ENCODE measurements around the gene RASSF7. TPM values are rescaled to one million over a fixed set of nuclear protein-coding genes. Genes with fewer than 3 reads are reported as not detected.

Gene RASSF7
- total and polyA plus RNA-seq, 10 of the 15 experiments (the other 5 are each of a cell fraction or from before 2014, with no cell fraction given) = 0.39 to 29.7 (median 13.2) TPM

- TF ChIP-seq, protein P1, sequence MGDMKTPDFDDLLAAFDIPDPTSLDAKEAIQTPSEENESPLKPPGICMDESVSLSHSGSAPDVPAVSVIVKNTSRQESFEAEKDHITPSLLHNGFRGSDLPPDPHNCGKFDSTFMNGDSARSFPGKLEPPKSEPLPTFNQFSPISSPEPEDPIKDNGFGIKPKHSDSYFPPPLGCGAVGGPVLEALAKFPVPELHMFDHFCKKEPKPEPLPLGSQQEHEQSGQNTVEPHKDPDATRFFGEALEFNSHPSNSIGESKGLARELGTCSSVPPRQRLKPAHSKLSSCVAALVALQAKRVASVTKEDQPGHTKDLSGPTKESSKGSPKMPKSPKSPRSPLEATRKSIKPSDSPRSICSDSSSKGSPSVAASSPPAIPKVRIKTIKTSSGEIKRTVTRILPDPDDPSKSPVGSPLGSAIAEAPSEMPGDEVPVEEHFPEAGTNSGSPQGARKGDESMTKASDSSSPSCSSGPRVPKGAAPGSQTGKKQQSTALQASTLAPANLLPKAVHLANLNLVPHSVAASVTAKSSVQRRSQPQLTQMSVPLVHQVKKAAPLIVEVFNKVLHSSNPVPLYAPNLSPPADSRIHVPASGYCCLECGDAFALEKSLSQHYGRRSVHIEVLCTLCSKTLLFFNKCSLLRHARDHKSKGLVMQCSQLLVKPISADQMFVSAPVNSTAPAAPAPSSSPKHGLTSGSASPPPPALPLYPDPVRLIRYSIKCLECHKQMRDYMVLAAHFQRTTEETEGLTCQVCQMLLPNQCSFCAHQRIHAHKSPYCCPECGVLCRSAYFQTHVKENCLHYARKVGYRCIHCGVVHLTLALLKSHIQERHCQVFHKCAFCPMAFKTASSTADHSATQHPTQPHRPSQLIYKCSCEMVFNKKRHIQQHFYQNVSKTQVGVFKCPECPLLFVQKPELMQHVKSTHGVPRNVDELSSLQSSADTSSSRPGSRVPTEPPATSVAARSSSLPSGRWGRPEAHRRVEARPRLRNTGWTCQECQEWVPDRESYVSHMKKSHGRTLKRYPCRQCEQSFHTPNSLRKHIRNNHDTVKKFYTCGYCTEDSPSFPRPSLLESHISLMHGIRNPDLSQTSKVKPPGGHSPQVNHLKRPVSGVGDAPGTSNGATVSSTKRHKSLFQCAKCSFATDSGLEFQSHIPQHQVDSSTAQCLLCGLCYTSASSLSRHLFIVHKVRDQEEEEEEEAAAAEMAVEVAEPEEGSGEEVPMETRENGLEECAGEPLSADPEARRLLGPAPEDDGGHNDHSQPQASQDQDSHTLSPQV (IDR thresholded peaks at IDR 0.05) = no peak
- no peak for TF ChIP-seq NR2F1 (conservative IDR thresholded peaks at IDR 0.05)
- TF ChIP-seq PML (IDR thresholded peaks at IDR 0.05; ENCODE audit: low read length) = no peak
These were observed 47.3 kb downstream of the RASSF7 start (continued) for GRCh38 chr11:607971-608659.

DNA sequence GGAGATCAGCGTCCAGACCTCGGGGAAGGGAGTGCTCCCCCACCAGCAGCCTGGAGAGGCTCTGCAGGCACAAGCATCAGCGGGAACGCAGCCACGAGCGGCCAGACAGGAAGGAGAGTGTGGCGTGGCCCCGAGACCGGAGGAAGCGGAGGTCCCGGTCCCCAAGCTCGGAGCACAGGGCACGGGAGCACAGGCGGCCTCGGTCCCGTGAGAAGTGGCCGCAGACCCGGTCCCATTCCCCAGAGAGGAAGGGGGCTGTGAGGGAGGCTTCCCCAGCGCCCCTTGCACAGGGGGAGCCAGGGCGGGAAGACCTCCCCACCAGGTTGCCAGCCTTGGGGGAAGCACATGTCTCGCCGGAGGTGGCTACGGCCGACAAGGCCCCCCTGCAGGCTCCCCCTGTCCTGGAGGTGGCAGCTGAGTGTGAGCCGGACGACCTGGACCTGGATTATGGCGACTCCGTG is 48.1 kb downstream of the RASSF7 start:
- peaks cover 21 to 75% of the 10 kb centered on the region in 2 experiments; a peak in 3 of 4 replicates for H3K36me3 ChIP-seq (ENCODE audit: control insufficient read depth in 2 of 2, insufficient read depth in 2 of 2, low read length in 1 of 2)
- no TSS peak for BruUV-seq (replicated peaks)
- no peak for FAIRE-seq
- CTCF ChIA-PET = no interaction called here
- no peak for DNase-seq (ENCODE audit: low read depth, low spot score)
- 93% methylated on average over 24 of the region's 28 CpGs for WGBS (ENCODE audit: insufficient coverage, insufficient replicate concordance, low lambda C conversion rate, missing lambda C conversion rate)
- RAD21 ChIA-PET (ENCODE audit: unreplicated experiment) = no interaction called here
- no peak overlapping the region for H3K27ac ChIP-seq (ENCODE audit: control insufficient read depth, insufficient read depth)
- no peak overlapping the region for H3K4me3 ChIP-seq
- H3K4me2 ChIP-seq (ENCODE audit: control insufficient read depth, insufficient read depth) = no peak overlapping the region
- SMC1A ChIA-PET (ENCODE audit: uncharacterized antibody, unreplicated experiment) = no interaction called here
- peaks cover 7% of the 10 kb centered on the region for H3K79me2 ChIP-seq (ENCODE audit: control insufficient read depth, insufficient read depth, low read length)
- POLR2A ChIA-PET = no interaction called here
- H3K9me3 ChIP-seq (replicated peaks; ENCODE audit: control insufficient read depth, insufficient read depth, low read length) = no peaks in the 10 kb centered on the region
- TF ChIP-seq STAT1 (conservative IDR thresholded peaks at IDR 0.05) (no peak), HDAC2 (IDR thresholded peaks at IDR 0.05) (no peak), POLR2A (IDR thresholded peaks at IDR 0.05; ENCODE audit: low read depth, low read length) (peak; percentile 27; the same call in 1 of the 2 replicates), ZNF207 (IDR thresholded peaks at IDR 0.05; ENCODE audit: borderline replicate concordance) (no peak)
- H3K4me1 ChIP-seq (ENCODE audit: control insufficient read depth, insufficient read depth, low read length) = peaks cover 7% of the 10 kb centered on the region
- H3K9ac ChIP-seq (ENCODE audit: control insufficient read depth, insufficient read depth, low read length) = no peak overlapping the region
- H2AFZ ChIP-seq (ENCODE audit: control insufficient read depth, low read depth, low read length) = no peak overlapping the region
- H4K20me1 ChIP-seq (ENCODE audit: control insufficient read depth, insufficient read depth) = peaks cover 11% of the 10 kb centered on the region
- ATAC-seq = no peak
- no peaks in the 10 kb centered on the region for H3K27me3 ChIP-seq (replicated peaks in 1 of 2; ENCODE audit: control insufficient read depth in 2 of 2, insufficient read depth in 2 of 2, low read length in 1 of 2)
- intact Hi-C loops (cut with micrococcal nuclease; ENCODE audit: unreplicated experiment) (no loop called here), in situ Hi-C loops (cut with MboI) (no loop called here)

All from GM12878 (cell line).